ENCODE data around the gene LRRC53. TPM values are rescaled to one million over a fixed set of nuclear protein-coding genes. Genes with fewer than 3 reads are reported as not detected.

The LRRC53 gene
- total RNA-seq, 1 donor from 2014 or later = not detected

DNA sequence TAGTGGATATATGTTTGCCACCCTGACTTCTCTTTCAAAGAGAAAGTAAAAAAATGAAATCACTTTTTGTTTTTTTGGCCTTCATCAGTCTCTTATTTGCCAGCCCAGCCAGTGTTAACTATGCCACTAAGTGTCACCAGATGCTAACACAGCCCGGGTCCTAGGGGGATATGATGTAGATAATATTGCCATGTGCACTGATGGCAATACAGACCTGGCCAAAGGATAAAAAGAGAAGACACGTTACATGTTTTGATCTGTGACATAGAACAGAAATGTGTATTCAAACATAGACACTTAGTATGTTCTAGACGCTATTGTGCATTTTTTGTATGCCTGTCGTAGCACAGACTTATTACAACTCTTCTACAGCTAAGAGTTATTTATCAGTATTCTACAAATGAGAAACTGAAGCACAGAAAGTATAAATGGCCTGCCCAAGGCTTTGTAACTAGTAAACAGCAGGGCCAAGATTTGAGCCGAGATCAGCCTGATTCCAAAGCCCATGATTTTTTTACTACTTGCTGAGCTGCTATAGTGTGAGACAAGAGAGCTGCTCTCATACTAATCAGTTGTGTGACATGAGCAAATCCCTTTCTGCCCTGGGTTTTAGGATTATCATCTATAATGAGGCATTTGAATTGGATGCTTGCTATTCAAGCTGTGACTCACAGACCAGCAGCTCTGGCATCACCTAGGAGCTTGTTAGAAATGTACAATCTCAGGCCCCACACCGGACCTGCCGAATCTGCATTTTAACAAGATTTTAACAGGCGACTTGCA lies 6.3 kb downstream of the LRRC53 start:
- Mint-ChIP-seq H3K9me3 (ENCODE audit: unreplicated experiment) (no peaks in the 10 kb centered on the region), H3K27ac (ENCODE audit: unreplicated experiment) (no peak overlapping the region), H3K4me1 (ENCODE audit: unreplicated experiment) (no peaks in the 10 kb centered on the region), H3K27me3 (ENCODE audit: unreplicated experiment) (no peaks in the 10 kb centered on the region), H3K4me3 (ENCODE audit: unreplicated experiment) (no peak overlapping the region), H3K36me3 (ENCODE audit: low read depth, unreplicated experiment) (no peaks in the 10 kb centered on the region)
- TF ChIP-seq, protein P1, sequence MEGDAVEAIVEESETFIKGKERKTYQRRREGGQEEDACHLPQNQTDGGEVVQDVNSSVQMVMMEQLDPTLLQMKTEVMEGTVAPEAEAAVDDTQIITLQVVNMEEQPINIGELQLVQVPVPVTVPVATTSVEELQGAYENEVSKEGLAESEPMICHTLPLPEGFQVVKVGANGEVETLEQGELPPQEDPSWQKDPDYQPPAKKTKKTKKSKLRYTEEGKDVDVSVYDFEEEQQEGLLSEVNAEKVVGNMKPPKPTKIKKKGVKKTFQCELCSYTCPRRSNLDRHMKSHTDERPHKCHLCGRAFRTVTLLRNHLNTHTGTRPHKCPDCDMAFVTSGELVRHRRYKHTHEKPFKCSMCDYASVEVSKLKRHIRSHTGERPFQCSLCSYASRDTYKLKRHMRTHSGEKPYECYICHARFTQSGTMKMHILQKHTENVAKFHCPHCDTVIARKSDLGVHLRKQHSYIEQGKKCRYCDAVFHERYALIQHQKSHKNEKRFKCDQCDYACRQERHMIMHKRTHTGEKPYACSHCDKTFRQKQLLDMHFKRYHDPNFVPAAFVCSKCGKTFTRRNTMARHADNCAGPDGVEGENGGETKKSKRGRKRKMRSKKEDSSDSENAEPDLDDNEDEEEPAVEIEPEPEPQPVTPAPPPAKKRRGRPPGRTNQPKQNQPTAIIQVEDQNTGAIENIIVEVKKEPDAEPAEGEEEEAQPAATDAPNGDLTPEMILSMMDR (IDR thresholded peaks at IDR 0.05; ENCODE audit: unreplicated experiment) = no peak
- no peak for DNase-seq (ENCODE audit: low spot score)

DNA sequence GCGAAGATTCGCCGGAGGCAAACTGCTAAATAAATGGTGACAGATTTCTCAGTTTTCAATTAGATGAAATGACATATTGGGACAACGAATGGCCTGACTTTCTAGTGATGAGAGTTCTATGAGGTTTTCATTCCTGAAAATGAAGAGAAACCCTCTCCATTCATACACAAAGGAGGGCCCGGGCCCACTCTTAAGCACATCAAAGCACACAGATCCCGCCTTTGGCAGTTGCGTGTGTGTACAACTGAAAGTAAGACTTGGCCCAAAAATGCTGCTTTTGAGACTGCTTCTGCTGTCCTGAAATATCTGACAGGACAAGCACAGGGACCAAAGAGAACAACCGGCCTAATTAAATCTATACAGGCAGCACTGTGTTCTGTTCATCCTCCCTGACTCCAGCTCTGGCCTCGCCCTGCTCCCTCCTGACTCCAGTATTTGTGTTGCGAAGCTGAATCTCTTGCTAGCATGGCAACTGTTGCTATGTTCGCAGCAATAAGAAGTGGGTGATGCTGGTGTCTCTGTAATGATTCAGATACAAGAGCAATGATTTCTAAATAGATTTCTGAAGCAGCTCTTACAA lies 7.4 kb downstream of the LRRC53 start:
- Mint-ChIP-seq H3K36me3 (ENCODE audit: low read depth, unreplicated experiment) (no peaks in the 10 kb centered on the region), H3K9me3 (ENCODE audit: unreplicated experiment) (no peaks in the 10 kb centered on the region), H3K27ac (ENCODE audit: unreplicated experiment) (no peak overlapping the region), H3K27me3 (ENCODE audit: unreplicated experiment) (no peaks in the 10 kb centered on the region), H3K4me1 (ENCODE audit: unreplicated experiment) (no peaks in the 10 kb centered on the region), H3K4me3 (ENCODE audit: unreplicated experiment) (no peak overlapping the region)
- TF ChIP-seq, protein P1 (IDR thresholded peaks at IDR 0.05; ENCODE audit: unreplicated experiment) = no peak
- DNase-seq (ENCODE audit: low spot score) = no peak

DNA sequence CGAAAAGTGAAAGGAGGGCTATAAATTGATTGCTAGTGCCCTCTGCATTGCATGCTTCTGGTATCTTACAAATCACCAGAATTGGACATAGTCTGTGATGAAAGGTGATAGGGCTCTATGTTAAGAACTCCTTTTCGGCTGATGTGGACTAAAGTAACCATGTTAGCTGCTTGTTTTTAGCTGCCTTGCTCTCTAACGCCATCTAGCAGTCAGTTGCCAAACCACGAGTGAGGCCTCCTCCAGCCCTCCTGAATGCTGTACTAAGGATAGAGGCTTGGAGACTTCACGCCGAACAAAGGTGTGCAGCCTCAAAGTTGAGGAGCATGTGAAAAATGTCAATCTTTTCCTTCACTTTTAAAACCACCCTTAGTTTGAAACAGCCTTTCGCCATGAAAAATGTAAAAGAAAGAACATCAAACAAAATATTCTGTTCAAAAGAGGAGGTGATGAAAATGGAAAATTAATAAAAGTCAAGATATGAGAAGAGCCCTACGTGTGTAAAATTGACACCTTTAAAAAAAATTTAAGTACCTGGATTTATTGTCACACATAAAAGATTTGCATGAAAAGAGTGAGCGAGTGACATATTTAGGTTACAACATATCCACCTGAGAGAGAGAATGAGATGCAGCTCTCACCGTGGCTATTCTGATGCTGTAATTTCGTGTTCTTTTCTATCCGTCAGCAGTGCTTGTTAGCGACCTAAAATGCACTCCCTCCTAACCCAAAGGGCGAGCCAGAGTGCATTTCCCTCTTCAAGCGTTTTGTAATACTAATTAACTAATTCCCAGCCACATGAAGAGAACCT lies 8.1 kb downstream of the LRRC53 start:
- peak; percentile 76 for DNase-seq (ENCODE audit: low spot score)
- TF ChIP-seq, protein P1 (IDR thresholded peaks at IDR 0.05; ENCODE audit: unreplicated experiment) = peak; percentile 52
- Mint-ChIP-seq H3K27ac (ENCODE audit: unreplicated experiment) (no peak overlapping the region), H3K36me3 (ENCODE audit: low read depth, unreplicated experiment) (no peaks in the 10 kb centered on the region), H3K4me3 (ENCODE audit: unreplicated experiment) (no peak overlapping the region), H3K4me1 (ENCODE audit: unreplicated experiment) (no peaks in the 10 kb centered on the region), H3K27me3 (ENCODE audit: unreplicated experiment) (no peaks in the 10 kb centered on the region), H3K9me3 (ENCODE audit: unreplicated experiment) (no peaks in the 10 kb centered on the region)

DNA sequence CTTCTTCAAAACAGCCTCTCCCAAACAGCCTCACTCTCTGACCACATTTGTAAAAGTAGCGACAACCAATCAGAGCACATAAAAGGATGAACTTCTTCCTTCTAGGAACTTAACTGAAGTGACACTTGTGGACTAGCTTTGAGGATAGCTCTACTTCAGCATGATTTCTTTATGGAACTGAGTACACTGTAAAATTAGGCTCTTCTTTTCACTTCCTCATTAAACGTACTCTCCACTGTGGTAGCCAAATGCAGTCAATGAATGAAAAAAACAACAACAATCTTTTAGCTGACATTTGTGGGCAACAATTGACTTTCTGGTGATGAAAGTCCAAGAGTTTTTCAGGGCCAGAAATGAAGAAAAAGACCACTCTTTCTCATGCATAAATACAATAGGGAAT lies 9.6 kb downstream of the LRRC53 start:
- no peak for DNase-seq (ENCODE audit: low spot score)
- Mint-ChIP-seq H3K4me3 (ENCODE audit: unreplicated experiment) (no peak overlapping the region), H3K4me1 (ENCODE audit: unreplicated experiment) (no peaks in the 10 kb centered on the region), H3K27me3 (ENCODE audit: unreplicated experiment) (no peaks in the 10 kb centered on the region), H3K9me3 (ENCODE audit: unreplicated experiment) (no peaks in the 10 kb centered on the region), H3K27ac (ENCODE audit: unreplicated experiment) (no peak overlapping the region), H3K36me3 (ENCODE audit: low read depth, unreplicated experiment) (no peaks in the 10 kb centered on the region)
- TF ChIP-seq, protein P1 (IDR thresholded peaks at IDR 0.05; ENCODE audit: unreplicated experiment) = no peak
